Mucosa of stomach (tissue), 1 donor: ENCODE data around the gene ABLIM1.

Source experiments
- H3K27me3 ChIP-seq: one replicate; pipeline ENCODE4 v1.7.0; 2013; ENCODE audit warnings: mild to moderate bottlenecking, low read length; ENCODE audit not compliant: control insufficient read depth, insufficient read depth
- H3K36me3 ChIP-seq: one replicate; pipeline ENCODE4 v1.7.0; 2013; ENCODE audit warnings: low read length; ENCODE audit not compliant: control insufficient read depth, insufficient read depth
- H3K4me1 ChIP-seq: one replicate; pipeline ENCODE4 v1.7.0; 2013; ENCODE audit warnings: mild to moderate bottlenecking, low read length; ENCODE audit not compliant: control insufficient read depth, insufficient read depth
- H3K4me3 ChIP-seq: one replicate; pipeline ENCODE4 v1.7.0; 2013; ENCODE audit warnings: low read length
- H3K9ac ChIP-seq: one replicate; pipeline ENCODE4 v1.7.0; 2013; ENCODE audit warnings: mild to moderate bottlenecking, low read length, moderate library complexity
- H3K9me3 ChIP-seq: one replicate; pipeline ENCODE4 v1.7.0; 2013; ENCODE audit warnings: mild to moderate bottlenecking, low read length, moderate library complexity; ENCODE audit not compliant: control insufficient read depth
- donor health status: Pancreatic carcinoma.

Gene ABLIM1

GRCh38 chr10:114678336-114678735 is 20.3 kb upstream of the ABLIM1 start:
- Histone ChIP-seq H3K9ac (no peak overlapping the region), H3K36me3 (no peaks in the 10 kb centered on the region), H3K9me3 (no peaks in the 10 kb centered on the region), H3K4me3 (no peak overlapping the region), H3K27me3 (no peaks in the 10 kb centered on the region), H3K4me1 (peaks cover 21% of the 10 kb centered on the region)

- H3K36me3 ChIP-seq = no peaks in the 10 kb centered on the region
- H3K4me3 ChIP-seq = no peak overlapping the region
- peaks cover 4% of the 10 kb centered on the region for H3K4me1 ChIP-seq
- no peaks in the 10 kb centered on the region for H3K27me3 ChIP-seq
- no peaks in the 10 kb centered on the region for H3K9me3 ChIP-seq
- H3K9ac ChIP-seq = no peak overlapping the region
Measured at GRCh38 chr10:114674346-114674745, 16.3 kb upstream of the ABLIM1 start.

DNA sequence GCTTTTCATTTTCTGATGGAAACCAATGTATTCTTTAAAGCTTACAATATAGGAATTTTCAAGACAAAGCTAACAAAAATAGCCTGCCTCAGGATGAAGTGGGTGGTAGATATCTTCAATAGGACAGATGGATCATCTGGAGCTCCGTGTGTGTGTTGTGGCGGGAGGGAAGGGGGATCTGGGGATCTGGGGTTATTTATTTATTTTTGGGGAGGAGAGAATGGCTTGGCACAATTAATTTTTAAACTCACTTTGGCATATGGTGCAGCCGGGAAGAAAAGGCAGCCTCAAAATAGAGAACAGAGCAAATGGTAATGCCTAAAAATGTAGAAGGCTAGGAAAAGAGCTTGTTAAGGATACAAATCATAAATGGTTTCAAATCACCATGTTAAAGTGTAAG is 11.6 kb upstream of the ABLIM1 start:
- H3K9me3 ChIP-seq = no peaks in the 10 kb centered on the region

DNA sequence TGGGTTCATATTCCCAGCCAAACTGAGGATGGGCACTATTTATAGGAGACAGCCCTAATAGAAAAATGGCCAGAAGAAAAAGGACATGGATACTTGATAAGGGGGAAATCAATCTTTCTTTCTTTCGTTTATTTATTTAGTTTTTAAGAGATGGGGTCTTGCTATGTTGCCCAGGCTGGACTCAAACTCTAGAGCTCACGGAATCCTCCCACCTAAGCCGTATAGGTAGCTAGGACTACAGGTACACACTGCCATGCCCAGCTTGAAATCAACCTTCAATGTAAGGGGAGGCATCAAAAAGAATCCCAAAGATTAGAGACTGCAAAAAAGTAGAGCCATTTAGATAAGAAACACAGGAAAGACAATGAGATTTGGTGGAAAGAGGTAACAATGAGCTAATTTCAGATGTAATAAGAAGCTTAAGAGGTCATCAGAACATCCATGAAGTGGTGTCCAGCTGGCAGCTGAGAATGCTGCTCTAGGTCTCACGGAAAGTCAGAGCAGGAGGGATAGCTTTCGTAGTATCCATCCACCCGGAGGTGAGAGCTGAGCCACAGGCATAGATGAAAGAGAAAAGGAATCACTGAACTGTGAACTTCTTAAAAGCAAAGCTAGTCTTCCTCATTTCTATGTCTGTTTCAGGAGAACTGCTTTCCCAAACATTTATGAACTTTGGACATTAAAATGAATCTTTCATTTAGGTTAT is 10.5 kb upstream of the ABLIM1 start:
- no peak overlapping the region for H3K4me3 ChIP-seq
- H3K9ac ChIP-seq = no peak overlapping the region
- H3K9me3 ChIP-seq = no peaks in the 10 kb centered on the region
- peaks cover 11% of the 10 kb centered on the region for H3K4me1 ChIP-seq
- no peaks in the 10 kb centered on the region for H3K36me3 ChIP-seq
- no peaks in the 10 kb centered on the region for H3K27me3 ChIP-seq

More for the DNA sequence above, 11.6 kb upstream of the ABLIM1 start:
- no peak overlapping the region for H3K4me3 ChIP-seq
- H3K36me3 ChIP-seq = no peaks in the 10 kb centered on the region
- H3K27me3 ChIP-seq = no peaks in the 10 kb centered on the region
- peaks cover 5% of the 10 kb centered on the region for H3K4me1 ChIP-seq
- no peak overlapping the region for H3K9ac ChIP-seq

DNA sequence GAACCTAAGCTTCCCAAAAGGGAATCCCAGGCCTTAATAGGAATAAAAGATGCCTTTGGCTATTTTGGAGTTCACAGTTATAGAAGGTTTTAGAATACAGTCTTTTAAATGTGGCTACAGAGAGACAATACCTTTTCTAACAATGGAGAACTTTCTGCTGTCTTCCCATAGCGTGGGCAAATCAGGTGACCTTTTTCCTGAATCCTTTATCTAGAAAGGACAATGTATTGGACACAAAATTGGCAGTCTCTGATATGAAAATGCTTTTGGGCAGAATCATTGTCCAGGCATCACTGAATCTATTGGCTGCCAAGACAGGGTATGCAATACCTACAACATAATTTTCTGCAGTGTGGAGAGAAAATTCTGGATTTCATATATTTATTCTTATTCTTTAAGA is 7.8 kb upstream of the ABLIM1 start:
- no peak overlapping the region for H3K9ac ChIP-seq
- peaks cover 13% of the 10 kb centered on the region for H3K4me1 ChIP-seq
- H3K36me3 ChIP-seq = no peaks in the 10 kb centered on the region
- no peaks in the 10 kb centered on the region for H3K9me3 ChIP-seq
- no peak overlapping the region for H3K4me3 ChIP-seq
- no peaks in the 10 kb centered on the region for H3K27me3 ChIP-seq

DNA sequence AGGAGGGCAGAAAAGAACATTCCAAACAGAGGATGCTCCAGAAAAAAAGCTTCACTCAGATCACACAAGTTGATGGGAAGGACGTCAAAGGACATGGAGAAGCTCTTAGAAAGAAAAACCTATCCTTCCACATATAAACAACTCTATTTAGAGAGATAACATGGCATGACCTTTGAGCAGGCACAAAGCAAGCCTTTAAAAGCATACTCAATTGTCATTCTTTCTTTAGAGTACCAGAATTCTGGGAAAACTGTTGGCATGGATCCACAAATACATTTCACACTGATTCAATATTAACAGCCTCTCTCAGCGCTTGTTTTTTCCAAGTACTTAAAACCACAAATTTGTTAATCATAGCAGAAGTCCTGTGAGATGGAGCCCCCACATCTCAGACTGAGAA is 7.3 kb upstream of the ABLIM1 start:
- no peaks in the 10 kb centered on the region for H3K9me3 ChIP-seq

GRCh38 chr10:114664127-114664526 is 6.1 kb upstream of the ABLIM1 start:
- Histone ChIP-seq H3K9me3 (no peaks in the 10 kb centered on the region), H3K4me1 (peaks cover 13% of the 10 kb centered on the region), H3K4me3 (no peak overlapping the region)

More for the DNA sequence above, 7.3 kb upstream of the ABLIM1 start:
- Histone ChIP-seq H3K4me1 (peaks cover 13% of the 10 kb centered on the region), H3K4me3 (no peak overlapping the region), H3K36me3 (no peaks in the 10 kb centered on the region), H3K9ac (no peak overlapping the region), H3K27me3 (no peaks in the 10 kb centered on the region)

DNA sequence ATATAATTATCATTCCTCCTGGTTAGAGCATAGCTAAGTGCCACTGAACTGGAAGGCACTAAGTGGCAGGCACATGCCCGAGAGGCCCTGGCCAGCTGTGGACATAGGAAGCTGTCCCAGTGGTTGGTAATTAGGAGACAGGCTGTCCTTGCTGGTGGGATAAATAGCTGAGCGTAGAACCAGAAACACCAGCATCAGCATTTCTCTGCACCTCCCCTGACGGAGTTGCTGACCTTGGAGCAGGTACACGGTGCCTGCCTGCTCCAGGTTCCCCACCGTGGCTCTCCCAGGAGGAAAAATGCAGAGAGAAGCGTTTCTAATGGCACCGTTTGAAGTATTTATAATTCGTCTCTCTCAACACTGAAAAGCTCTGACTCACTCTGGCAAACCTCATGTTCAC is 5.6 kb upstream of the ABLIM1 start:
- no peak overlapping the region for H3K4me3 ChIP-seq
- no peaks in the 10 kb centered on the region for H3K9me3 ChIP-seq
- no peaks in the 10 kb centered on the region for H3K27me3 ChIP-seq
- H3K4me1 ChIP-seq = peaks cover 13% of the 10 kb centered on the region
- H3K36me3 ChIP-seq = no peaks in the 10 kb centered on the region
- H3K9ac ChIP-seq = no peak overlapping the region

More at GRCh38 chr10:114664127-114664526, 6.1 kb upstream of the ABLIM1 start:
- no peaks in the 10 kb centered on the region for H3K36me3 ChIP-seq
- H3K9ac ChIP-seq = no peak overlapping the region
- no peaks in the 10 kb centered on the region for H3K27me3 ChIP-seq

- no peaks in the 10 kb centered on the region for H3K36me3 ChIP-seq
- H3K9me3 ChIP-seq = no peaks in the 10 kb centered on the region
- H3K4me1 ChIP-seq = peaks cover 13% of the 10 kb centered on the region
- no peak overlapping the region for H3K4me3 ChIP-seq
- no peaks in the 10 kb centered on the region for H3K27me3 ChIP-seq
- no peak overlapping the region for H3K9ac ChIP-seq
Measured at GRCh38 chr10:114662646-114663217, 4.7 kb upstream of the ABLIM1 start.

- Histone ChIP-seq H3K4me1 (peaks cover 13% of the 10 kb centered on the region), H3K36me3 (no peaks in the 10 kb centered on the region), H3K9ac (no peak overlapping the region), H3K4me3 (no peak overlapping the region), H3K9me3 (no peaks in the 10 kb centered on the region), H3K27me3 (no peaks in the 10 kb centered on the region)
Measured at GRCh38 chr10:114661212-114661880, 3.3 kb upstream of the ABLIM1 start.

GRCh38 chr10:114655671-114656070 is 2.4 kb downstream of the ABLIM1 start:
- Histone ChIP-seq H3K9me3 (no peaks in the 10 kb centered on the region), H3K36me3 (no peaks in the 10 kb centered on the region), H3K4me1 (peaks cover 22% of the 10 kb centered on the region), H3K27me3 (no peaks in the 10 kb centered on the region), H3K4me3 (no peak overlapping the region), H3K9ac (no peak overlapping the region)

DNA sequence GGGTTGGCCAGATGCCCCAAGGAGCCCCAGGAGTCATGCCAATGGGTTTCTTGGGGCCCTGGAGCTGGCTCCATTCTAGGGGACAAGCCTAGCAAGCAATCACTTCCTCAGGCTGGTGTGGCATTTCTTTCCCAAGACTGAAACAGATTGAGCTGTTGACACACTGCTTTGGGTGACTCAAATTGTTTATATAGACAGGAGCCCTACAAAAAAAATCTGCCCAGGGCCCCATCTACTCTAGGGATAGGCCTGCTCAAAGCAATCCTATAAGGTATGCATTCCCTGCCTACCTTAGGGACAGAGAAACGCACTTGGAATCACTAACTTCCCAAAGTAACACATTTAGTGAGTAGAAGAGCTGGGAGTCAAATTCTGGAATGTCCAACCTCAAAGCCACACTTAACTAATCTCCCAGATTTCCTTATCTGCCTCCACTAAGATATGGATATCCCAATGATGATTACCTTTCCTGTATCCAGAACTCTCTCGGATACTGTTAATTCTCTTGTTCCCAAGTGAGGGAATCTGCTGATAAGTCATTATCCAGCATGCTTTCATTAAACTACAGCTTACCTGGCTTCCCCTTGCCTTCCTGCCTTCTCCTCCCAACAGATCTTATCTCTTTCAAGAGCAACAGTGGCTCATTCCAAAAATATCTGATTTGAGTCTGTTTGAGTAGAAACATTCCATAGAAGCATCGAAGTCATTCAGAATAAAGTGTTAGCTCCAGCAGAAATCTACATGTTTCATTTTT is 3.1 kb downstream of the ABLIM1 start:
- H3K9me3 ChIP-seq = no peaks in the 10 kb centered on the region
- H3K4me1 ChIP-seq = peaks cover 22% of the 10 kb centered on the region
- no peaks in the 10 kb centered on the region for H3K27me3 ChIP-seq

More for the DNA sequence above, 3.1 kb downstream of the ABLIM1 start:
- H3K9ac ChIP-seq = no peak overlapping the region
- no peak overlapping the region for H3K4me3 ChIP-seq
- no peaks in the 10 kb centered on the region for H3K36me3 ChIP-seq
